ENCODE data around the gene NUDC. TPM values are rescaled to one million over a fixed set of nuclear protein-coding genes. Genes with fewer than 3 reads are reported as not detected.
"Not testable (repeated sequence)": the region's sequence is repeated elsewhere in the genome, so short reads cannot be mapped to it uniquely, and the experiment has no call there.

The NUDC gene
- total RNA-seq (10 to 100 TPM; 43.0 to 44.6 TPM), total RNA-seq (26.4 to 283 (median 66.7) reads per million in 172 experiments)
- polyA plus RNA-seq (2013, experiment 1 of 2) = 50.0 TPM
- polyA plus RNA-seq (2013, experiment 2 of 2) = 51.2 TPM

DNA sequence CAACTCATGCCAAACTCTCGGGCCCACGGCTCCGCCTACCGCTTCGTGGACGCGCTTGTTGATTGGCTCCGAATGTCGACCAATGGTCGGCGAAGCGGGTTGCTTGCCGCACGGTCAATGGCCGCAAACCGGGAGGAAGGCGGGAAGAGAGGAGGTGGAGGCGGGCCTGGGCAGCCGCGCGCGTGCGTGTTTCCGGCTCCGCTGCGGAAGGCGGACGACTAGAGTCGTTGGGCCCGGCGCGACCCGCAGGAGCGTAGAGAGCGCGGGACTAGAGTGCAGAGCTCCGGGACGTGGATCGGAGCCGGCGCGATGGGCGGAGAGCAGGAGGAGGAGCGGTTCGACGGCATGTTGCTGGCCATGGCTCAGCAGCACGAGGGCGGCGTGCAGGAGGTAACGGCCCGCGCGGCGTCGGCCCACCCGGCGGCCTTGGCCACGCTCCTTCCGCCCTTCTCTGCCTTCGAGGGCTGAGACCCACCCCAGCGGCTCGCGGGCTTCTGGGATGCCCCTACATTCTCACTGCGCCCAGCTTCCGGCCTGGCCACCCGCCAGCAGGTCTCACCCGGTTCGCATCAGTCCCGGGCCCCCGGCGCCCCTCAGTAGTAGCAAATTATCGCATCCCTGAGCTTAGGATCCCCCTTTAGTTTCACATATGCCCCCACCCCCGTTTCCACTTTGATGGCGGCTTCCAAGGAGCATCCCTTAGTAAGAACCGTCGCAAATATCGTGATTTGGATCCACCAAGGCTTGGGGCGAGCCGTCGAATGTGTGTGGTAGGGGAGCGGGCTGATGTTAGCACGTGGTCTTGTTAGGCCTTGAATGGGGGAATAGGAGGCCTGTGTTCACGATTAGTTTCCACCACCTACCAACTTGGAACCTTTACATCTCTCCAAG lies at the start of gene NUDC:
Gene NUDC (plus strand): TSS at position 204 of the 891 bp plus-strand sequence. CDS start 106 bp downstream, at position 310.
- POLR2A ChIA-PET = interaction anchor here (1.0 to 2.6 kb wide), 4 partner anchors 10 to 134 kb away, joined by 3 to 33 read pairs (median 8); partner anchors contain the start of genes GPATCH3, GPN2 and PIGV
- H3K27ac Mint-ChIP-seq = peak within 1 kb of the TSS; percentile 90
- Histone ChIP-seq H3K9me3 (ENCODE audit: control insufficient read depth in 1 of 2, insufficient read depth in 1 of 2, low read length in 2 of 2) (no peaks in the 10 kb centered on the region), H3K4me3 (ENCODE audit: low read length) (peak within 1 kb of the TSS; percentile 74), H3K4me1 (ENCODE audit: insufficient read depth, low read length) (peaks cover 28% of the 10 kb centered on the region), H3K36me3 (ENCODE audit: insufficient read depth, low read length) (peaks cover 26% of the 10 kb centered on the region), H3K27me3 (ENCODE audit: control insufficient read depth in 1 of 2, insufficient read depth in 2 of 2, low read length in 2 of 2) (no peaks in the 10 kb centered on the region), H3K27ac (ENCODE audit: low read depth in 1 of 2, low read length in 2 of 2) (peak within 1 kb of the TSS; percentile 83 to 85)
- intact Hi-C loops (cut with DNase I, micrococcal nuclease) = loop anchor here in 1 of 2 experiments (1.0 to 5.0 kb wide), 4 partner anchors 21 to 311 kb away; partner anchors contain the start of genes GPATCH3, GPN2 and WDTC1
- no peaks in the 10 kb centered on the region for H3K9me3 Mint-ChIP-seq
- no peaks in the 10 kb centered on the region for H3K27me3 Mint-ChIP-seq
- peak within 1 kb of the TSS; percentile 91 for H3K4me3 Mint-ChIP-seq
- H3K4me1 Mint-ChIP-seq (ENCODE audit: low read depth) = peaks cover 37% of the 10 kb centered on the region
- H3K36me3 Mint-ChIP-seq (ENCODE audit: low read depth) = peaks cover 40% of the 10 kb centered on the region
- peak; percentile 94 for ATAC-seq (ENCODE audit: poor library complexity)
- TF ChIP-seq, protein P1, sequence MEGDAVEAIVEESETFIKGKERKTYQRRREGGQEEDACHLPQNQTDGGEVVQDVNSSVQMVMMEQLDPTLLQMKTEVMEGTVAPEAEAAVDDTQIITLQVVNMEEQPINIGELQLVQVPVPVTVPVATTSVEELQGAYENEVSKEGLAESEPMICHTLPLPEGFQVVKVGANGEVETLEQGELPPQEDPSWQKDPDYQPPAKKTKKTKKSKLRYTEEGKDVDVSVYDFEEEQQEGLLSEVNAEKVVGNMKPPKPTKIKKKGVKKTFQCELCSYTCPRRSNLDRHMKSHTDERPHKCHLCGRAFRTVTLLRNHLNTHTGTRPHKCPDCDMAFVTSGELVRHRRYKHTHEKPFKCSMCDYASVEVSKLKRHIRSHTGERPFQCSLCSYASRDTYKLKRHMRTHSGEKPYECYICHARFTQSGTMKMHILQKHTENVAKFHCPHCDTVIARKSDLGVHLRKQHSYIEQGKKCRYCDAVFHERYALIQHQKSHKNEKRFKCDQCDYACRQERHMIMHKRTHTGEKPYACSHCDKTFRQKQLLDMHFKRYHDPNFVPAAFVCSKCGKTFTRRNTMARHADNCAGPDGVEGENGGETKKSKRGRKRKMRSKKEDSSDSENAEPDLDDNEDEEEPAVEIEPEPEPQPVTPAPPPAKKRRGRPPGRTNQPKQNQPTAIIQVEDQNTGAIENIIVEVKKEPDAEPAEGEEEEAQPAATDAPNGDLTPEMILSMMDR (IDR thresholded peaks at IDR 0.05) = no peak
- DNase-seq = peak; percentile 91 to 98 (median 93)
- CTCF ChIA-PET = no interaction called here

DNA sequence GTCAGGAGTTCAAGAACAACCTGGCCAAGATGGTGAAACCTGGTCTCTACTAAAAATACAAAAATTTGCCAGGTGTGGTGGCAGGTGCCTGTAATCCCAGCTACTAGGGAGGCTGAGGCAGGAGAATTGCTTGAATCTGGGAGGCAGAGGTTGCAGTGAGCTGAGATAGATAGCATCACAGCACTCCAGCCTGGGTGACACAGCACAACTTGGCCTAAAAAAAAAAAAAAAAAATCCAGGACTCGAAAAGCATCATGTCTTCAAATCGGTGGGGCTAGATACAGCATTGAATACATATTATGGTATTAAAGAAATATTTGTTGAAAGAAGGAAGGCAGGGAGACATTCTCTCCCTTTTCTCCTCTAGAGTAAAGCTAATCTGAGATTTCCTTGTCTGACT lies 48.4 kb upstream of the NUDC start:
- H3K27me3 Mint-ChIP-seq = not testable (repeated sequence)

DNA sequence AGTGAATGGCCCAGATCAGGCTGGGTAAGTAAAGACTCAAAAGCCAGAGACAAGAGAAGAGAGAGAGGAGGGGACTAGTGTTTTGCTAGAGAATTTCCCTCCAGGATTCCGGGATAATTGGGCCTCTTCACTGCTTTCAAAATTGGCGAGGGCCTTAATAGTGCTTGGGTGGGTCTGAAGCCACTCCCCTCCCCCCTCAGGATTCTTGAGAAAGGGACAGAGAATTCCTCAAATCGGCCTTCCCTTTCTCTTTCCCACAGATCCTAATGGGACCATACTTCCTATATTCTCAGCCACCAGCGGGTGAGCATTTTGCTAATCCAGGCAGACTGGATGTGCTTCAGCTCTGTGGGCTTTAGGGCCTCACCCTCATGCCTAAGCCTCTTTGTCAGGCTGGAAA lies 46.6 kb upstream of the NUDC start:
- TF ChIP-seq, protein P1 (IDR thresholded peaks at IDR 0.05) = no peak
- Mint-ChIP-seq H3K4me3 (no peak overlapping the region), H3K9me3 (no peaks in the 10 kb centered on the region), H3K36me3 (ENCODE audit: low read depth) (peaks cover 23% of the 10 kb centered on the region), H3K27ac (no peak overlapping the region), H3K4me1 (ENCODE audit: low read depth) (no peaks in the 10 kb centered on the region), H3K27me3 (no peaks in the 10 kb centered on the region)
- ChIA-PET POLR2A (no interaction called here), CTCF (no interaction called here)
- Histone ChIP-seq H3K4me3 (ENCODE audit: low read length) (no peak overlapping the region), H3K4me1 (ENCODE audit: insufficient read depth, low read length) (no peaks in the 10 kb centered on the region), H3K9me3 (ENCODE audit: control insufficient read depth in 1 of 2, insufficient read depth in 1 of 2, low read length in 2 of 2) (no peaks in the 10 kb centered on the region), H3K27ac (ENCODE audit: low read depth in 1 of 2, low read length in 2 of 2) (no peak overlapping the region), H3K27me3 (ENCODE audit: control insufficient read depth in 1 of 2, insufficient read depth in 2 of 2, low read length in 2 of 2) (no peaks in the 10 kb centered on the region), H3K36me3 (ENCODE audit: insufficient read depth, low read length) (peaks cover 37% of the 10 kb centered on the region)
- no peak for ATAC-seq (ENCODE audit: poor library complexity)
- intact Hi-C loops (cut with DNase I, micrococcal nuclease) = loop anchor here in 1 of 2 experiments (5.0 kb wide), 1 partner anchor 33 kb away; no protein-coding TSS in a partner anchor
- DNase-seq = no peak

More for the DNA sequence above, 48.4 kb upstream of the NUDC start:
- intact Hi-C loops (cut with DNase I, micrococcal nuclease); H3K4me1 ChIP-seq (ENCODE audit: insufficient read depth, low read length); H3K9me3 ChIP-seq (ENCODE audit: control insufficient read depth in 1 of 2, insufficient read depth in 1 of 2, low read length in 2 of 2); H3K36me3 Mint-ChIP-seq (ENCODE audit: low read depth); H3K27ac ChIP-seq (ENCODE audit: low read depth in 1 of 2, low read length in 2 of 2); CTCF ChIA-PET; DNase-seq; H3K27ac Mint-ChIP-seq; H3K9me3 Mint-ChIP-seq; H3K4me3 Mint-ChIP-seq; H3K4me3 ChIP-seq (ENCODE audit: low read length); ATAC-seq (ENCODE audit: poor library complexity); H3K4me1 Mint-ChIP-seq (ENCODE audit: low read depth); H3K27me3 ChIP-seq (ENCODE audit: control insufficient read depth in 1 of 2, insufficient read depth in 2 of 2, low read length in 2 of 2): not testable (repeated sequence)
- POLR2A ChIA-PET = interaction anchor here (0.6 to 1.0 kb wide), 2 partner anchors 8 to 264 kb away, joined by 3 read pairs; no protein-coding TSS in a partner anchor
- peaks cover 21% of the 10 kb centered on the region for H3K36me3 ChIP-seq (ENCODE audit: insufficient read depth, low read length)
